Endothelial cell of umbilical vein (primary cell): ENCODE measurements around the gene SCTR. TPM values are rescaled to one million over a fixed set of nuclear protein-coding genes. Genes with fewer than 3 reads are reported as not detected.

Source experiments
- BruUV-seq: library from RNA; stranded (reverse); fragments of 400-500 nt; replicated peaks from 2 replicates; lab custom pipeline; 2021; lab: Mats Ljungman, UMichigan
- CTCF ChIA-PET: fragments of 300-600, 350-600 bp; sonication (Branson Sonifier 250); formaldehyde crosslinking; loops from one replicate; lab custom pipeline; 2021; ENCODE audit warnings: antibody characterized with exemption, inconsistent platforms; lab: Charles Lee
- POLR2A ChIA-PET: fragments of 300-600, 350-600 bp; sonication (Branson Sonifier 250); formaldehyde crosslinking; loops from one replicate; lab custom pipeline; 2021; ENCODE audit warnings: antibody characterized with exemption, inconsistent platforms; lab: Charles Lee
- DNase-seq: peaks from one replicate; pipeline ENCODE4 v3.0.0-alpha.2; 2011; ENCODE audit warnings: low read depth, low spot score
- FAIRE-seq: peaks from 2 replicates; lab custom pipeline; 2011; peaks lifted over from hg19 to GRCh38; lab: Jason Lieb, UNC
- H2AFZ ChIP-seq: 2 replicates; pipeline ENCODE4 v1.6.0; 2012; ENCODE audit warnings: low read depth, low read length, control low read depth, inconsistent platforms
- H3K27ac ChIP-seq: 2 replicates; pipeline ENCODE4 v1.5.1; 2011; ENCODE audit warnings: low read depth, mild to moderate bottlenecking, control low read depth, low read length, moderate library complexity; ENCODE audit not compliant: insufficient read depth
- H3K27me3 ChIP-seq, 2 experiments: 2 replicates each; pipeline versions ENCODE4 v1.6.0 to v1.6.1; 2011; ENCODE audit warnings: low read length in 2 of 2, mixed read lengths in 1 of 2; ENCODE audit not compliant: control insufficient read depth in 2 of 2, insufficient read depth in 2 of 2
- H3K36me3 ChIP-seq, 2 experiments: 2 replicates in 1 of 2; 3 replicates in 1 of 2; pipeline ENCODE4 v1.5.1; 2011; ENCODE audit warnings: low read length in 2 of 2, mild to moderate bottlenecking in 1 of 2, moderate library complexity in 1 of 2; ENCODE audit not compliant: control insufficient read depth in 2 of 2, insufficient read depth in 2 of 2; ENCODE audit errors: extremely low read depth in 1 of 2
- H3K4me1 ChIP-seq: 3 replicates; pipeline ENCODE4 v1.5.1; 2011; ENCODE audit warnings: mild to moderate bottlenecking, low read length; ENCODE audit not compliant: control insufficient read depth, insufficient read depth; ENCODE audit errors: extremely low read depth
- H3K4me2 ChIP-seq: 2 replicates; pipeline ENCODE4 v1.6.1; 2011; ENCODE audit warnings: low read length, control low read depth, mixed read lengths; ENCODE audit not compliant: insufficient read depth
- H3K4me3 ChIP-seq, 3 experiments: fragments of 200-600 bp in 1 of 3; sonication (generic), shearing (Covaris generic) in 1 of 3; replicated peaks in 1 of 3; 2 replicates each; pipeline ENCODE4 v1.5.1; 2011 to 2016; ENCODE audit warnings: control low read depth in 3 of 3, low read length in 3 of 3, mild to moderate bottlenecking in 2 of 3, inconsistent platforms in 1 of 3, low read depth in 1 of 3, moderate library complexity in 1 of 3; ENCODE audit not compliant: insufficient read depth in 1 of 3
- H3K79me2 ChIP-seq: 2 replicates; pipeline ENCODE4 v1.6.0; 2012; ENCODE audit warnings: low read length, inconsistent platforms; ENCODE audit not compliant: control insufficient read depth, insufficient read depth
- H3K9ac ChIP-seq: replicated peaks from 2 replicates; pipeline ENCODE3; 2011; ENCODE audit warnings: low read length, control low read depth; ENCODE audit not compliant: insufficient read depth; ENCODE audit errors: extremely low read depth
- H3K9me1 ChIP-seq: replicated peaks from 3 replicates; pipeline ENCODE4 v1.6.0; 2011; ENCODE audit warnings: mild to moderate bottlenecking, low read length; ENCODE audit not compliant: control insufficient read depth, insufficient read depth; ENCODE audit errors: extremely low read depth
- H3K9me3 ChIP-seq: replicated peaks from 2 replicates; pipeline ENCODE4 v1.5.1; 2012; ENCODE audit warnings: low read length, inconsistent platforms; ENCODE audit not compliant: control insufficient read depth, insufficient read depth
- H4K20me1 ChIP-seq: replicated peaks from 2 replicates; pipeline ENCODE3; 2011; ENCODE audit warnings: mild to moderate bottlenecking, low read length; ENCODE audit not compliant: control insufficient read depth, insufficient read depth; ENCODE audit errors: extremely low read depth
- EZH2 ChIP-seq: IDR thresholded peaks from 2 replicates; pipeline ENCODE4 v1.6.1; 2012; ENCODE audit warnings: borderline replicate concordance, low read depth, mild to moderate bottlenecking, moderate library complexity, low read length, inconsistent platforms; ENCODE audit not compliant: severe bottlenecking
- FOS ChIP-seq: IDR thresholded peaks from 2 replicates; pipeline ENCODE4 v1.6.1; 2011; ENCODE audit warnings: mild to moderate bottlenecking, low read length, moderate library complexity, borderline replicate concordance; ENCODE audit not compliant: insufficient read depth
- GATA2 ChIP-seq: IDR thresholded peaks from 2 replicates; pipeline ENCODE4 v1.7.0; 2011; ENCODE audit warnings: low read depth, mild to moderate bottlenecking, moderate library complexity, mixed read lengths, low read length; ENCODE audit not compliant: insufficient read length, insufficient read depth
- JUN ChIP-seq: IDR thresholded peaks from 2 replicates; pipeline ENCODE4 v1.6.1; 2011; ENCODE audit warnings: borderline replicate concordance, low read depth; ENCODE audit not compliant: insufficient read length, insufficient read depth
- MAX ChIP-seq: IDR thresholded peaks from 2 replicates; pipeline ENCODE4 v1.6.1; 2011; ENCODE audit not compliant: insufficient read depth, insufficient read length
- MYC ChIP-seq: IDR thresholded peaks from one replicate; pipeline ENCODE4 v1.6.1; 2011; ENCODE audit warnings: mild to moderate bottlenecking, low read depth, low read length
- POLR2A ChIP-seq: IDR thresholded peaks from 2 replicates; pipeline ENCODE4 v1.6.1; 2012; ENCODE audit warnings: low read depth, mild to moderate bottlenecking, control low read depth, low read length
- POLR2AphosphoS5 ChIP-seq: IDR thresholded peaks from 2 replicates; pipeline ENCODE4 v1.6.1; 2012; ENCODE audit warnings: low read depth, mild to moderate bottlenecking, control low read depth, low read length, moderate library complexity; ENCODE audit not compliant: insufficient read depth
- dilution Hi-C: fragments of 300-500 bp; cut with MboI; formaldehyde crosslinking; loops from one replicate; pipeline ENCODE4 v1.15.0; 2019; ENCODE audit warnings: low sequenced_read_pairs; ENCODE audit not compliant: extremely low pct_ligation_motif_present
- intact Hi-C: fragments of 100-400 bp; cut with micrococcal nuclease; formaldehyde crosslinking; loops from one replicate; pipeline ENCODE4 v1.10.0; 2022
- polyA plus RNA-seq, 4 experiments: library from polyadenylated mRNA; depleted of rRNA in 3 of 4; stranded (reverse) in 3 of 4; unstranded in 1 of 4; fragments of >200 nt; gene quantifications; 2 replicates each; pipeline versions ENCODE4 v1.2.1 to v1.2.3, GENCODE V29; 2011 to 2012; ENCODE audit warnings: missing spikeins in 1 of 4
- total RNA-seq: library from RNA; stranded (reverse); gene quantifications from 2 replicates; pipeline ENCODE4 v1.2.3, GENCODE V29; 2021
- TF ChIP-seq, protein P1 (sequence below), 2 donors: IDR thresholded peaks; 1 replicate in 1 of 2; 2 replicates in 1 of 2; pipeline ENCODE4 v1.5.1; 2011; ENCODE audit warnings: low read length in 2 of 2, mild to moderate bottlenecking in 2 of 2, moderate library complexity in 2 of 2, control low read depth in 1 of 2, inconsistent platforms in 1 of 2, low read depth in 1 of 2; ENCODE audit not compliant: insufficient read depth in 1 of 2; ENCODE audit errors: extremely low read depth in 1 of 2

The SCTR gene
- total and polyA plus RNA-seq, 2 donors (not counting 3 experiments of a cell fraction or from before 2014, with no cell fraction given) = not detected

DNA sequence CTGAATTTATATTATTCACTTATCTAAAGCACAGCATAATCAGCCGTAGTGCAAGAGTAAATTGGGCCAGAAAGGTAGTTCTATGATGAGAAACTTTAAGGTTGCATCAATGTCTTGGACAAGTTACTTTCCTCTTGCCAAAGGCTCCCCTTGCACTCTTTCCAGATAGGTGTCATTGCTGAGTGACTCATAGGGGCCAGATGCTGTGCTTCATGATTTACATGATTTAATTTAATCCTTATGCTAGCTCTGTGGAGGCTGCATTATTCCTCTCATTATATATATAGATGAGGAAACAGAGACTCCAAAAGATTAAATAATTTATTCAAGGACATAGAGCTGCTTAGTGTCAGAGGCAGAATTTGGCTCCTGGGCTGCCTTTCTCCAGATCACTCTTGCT lies 25.0 kb upstream of the SCTR start:
- no peaks in the 10 kb centered on the region for H3K36me3 ChIP-seq
- peaks cover 9 to 17% of the 10 kb centered on the region in 2 experiments for H3K27me3 ChIP-seq
- H3K9ac ChIP-seq = no peak overlapping the region
- no peaks in the 10 kb centered on the region for H3K9me3 ChIP-seq
- BruUV-seq = no TSS peak
- ChIA-PET CTCF (interaction anchor here (1.4 kb wide), 1 partner anchor 32 kb away, joined by 3 read pairs; no protein-coding TSS in a partner anchor), POLR2A (no interaction called here)
- H3K27ac ChIP-seq = no peak overlapping the region
- H3K4me1 ChIP-seq = peaks cover 4% of the 10 kb centered on the region
- H3K4me2 ChIP-seq = no peak overlapping the region
- no peaks in the 10 kb centered on the region for H3K9me1 ChIP-seq
- no peaks in the 10 kb centered on the region for H4K20me1 ChIP-seq
- DNase-seq (no peak), FAIRE-seq (no peak)
- dilution Hi-C loops = no loop called here
- TF ChIP-seq, protein P1, sequence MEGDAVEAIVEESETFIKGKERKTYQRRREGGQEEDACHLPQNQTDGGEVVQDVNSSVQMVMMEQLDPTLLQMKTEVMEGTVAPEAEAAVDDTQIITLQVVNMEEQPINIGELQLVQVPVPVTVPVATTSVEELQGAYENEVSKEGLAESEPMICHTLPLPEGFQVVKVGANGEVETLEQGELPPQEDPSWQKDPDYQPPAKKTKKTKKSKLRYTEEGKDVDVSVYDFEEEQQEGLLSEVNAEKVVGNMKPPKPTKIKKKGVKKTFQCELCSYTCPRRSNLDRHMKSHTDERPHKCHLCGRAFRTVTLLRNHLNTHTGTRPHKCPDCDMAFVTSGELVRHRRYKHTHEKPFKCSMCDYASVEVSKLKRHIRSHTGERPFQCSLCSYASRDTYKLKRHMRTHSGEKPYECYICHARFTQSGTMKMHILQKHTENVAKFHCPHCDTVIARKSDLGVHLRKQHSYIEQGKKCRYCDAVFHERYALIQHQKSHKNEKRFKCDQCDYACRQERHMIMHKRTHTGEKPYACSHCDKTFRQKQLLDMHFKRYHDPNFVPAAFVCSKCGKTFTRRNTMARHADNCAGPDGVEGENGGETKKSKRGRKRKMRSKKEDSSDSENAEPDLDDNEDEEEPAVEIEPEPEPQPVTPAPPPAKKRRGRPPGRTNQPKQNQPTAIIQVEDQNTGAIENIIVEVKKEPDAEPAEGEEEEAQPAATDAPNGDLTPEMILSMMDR (IDR thresholded peaks at IDR 0.05; ENCODE audit: extremely low read depth in 1 of 2, insufficient read depth in 1 of 2, low read depth in 1 of 2, low read length in 2 of 2) = no peak
- TF ChIP-seq EZH2 = no peak
- no peak for TF ChIP-seq JUN
- no peak for TF ChIP-seq POLR2AphosphoS5
- no peak for TF ChIP-seq MAX
- TF ChIP-seq MYC = no peak
- no peak for TF ChIP-seq POLR2A
- no peak for TF ChIP-seq FOS
- no peak for TF ChIP-seq GATA2
- no peak overlapping the region for H2AFZ ChIP-seq
- H3K4me3 ChIP-seq = no peak overlapping the region
- intact Hi-C loops = no loop called here
- no peaks in the 10 kb centered on the region for H3K79me2 ChIP-seq
